Vagina (tissue), 2 donors: Measurements from ENCODE around the gene TTC33.

Experiments used
- POLR2A ChIP-seq, 2 donors: fragments of 450-650 bp; IDR thresholded peaks; one replicate each; pipeline ENCODE4 v1.6.1; 2017; ENCODE audit warnings: antibody characterized with exemption in 2 of 2, mild to moderate bottlenecking in 2 of 2, moderate library complexity in 2 of 2
- POLR2AphosphoS5 ChIP-seq, 2 donors: sonication (generic); formaldehyde crosslinking; IDR thresholded peaks; one replicate each; pipeline ENCODE4 v1.9.0; 2017; ENCODE audit warnings: antibody characterized with exemption in 2 of 2, mild to moderate bottlenecking in 2 of 2, low read depth in 1 of 2; ENCODE audit not compliant: insufficient read depth in 1 of 2
- TF ChIP-seq, protein P1 (sequence below), 3 experiments: fragments of 450-650 bp in 2 of 3; fragments of 200-600 bp in 1 of 3; sonication (generic) in 1 of 3; IDR thresholded peaks; one replicate each; pipeline ENCODE4 v1.5.1; 2017 to 2019; ENCODE audit warnings: antibody characterized with exemption in 3 of 3, mild to moderate bottlenecking in 2 of 3, moderate library complexity in 2 of 3

DNA sequence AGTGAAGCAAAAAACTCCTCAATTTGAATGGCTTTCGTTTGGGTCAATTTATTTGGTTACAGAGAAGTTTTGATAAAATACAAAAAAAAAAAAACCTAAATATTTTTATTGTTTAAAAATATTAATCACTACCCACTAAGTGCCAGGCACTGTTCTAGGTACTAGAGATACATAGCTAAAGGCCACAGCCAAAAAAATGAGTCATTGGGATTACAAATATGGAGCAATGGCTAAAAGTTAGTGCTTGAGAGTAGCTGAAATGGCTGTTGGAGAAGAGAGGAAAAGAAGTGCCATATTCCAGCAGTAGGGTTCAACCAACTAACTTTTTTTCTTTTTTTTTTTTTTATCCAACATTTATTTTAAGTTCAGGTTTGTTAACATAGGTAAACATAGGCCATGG lies 206.1 kb downstream of the TTC33 start:
- no peak for TF ChIP-seq POLR2A (IDR thresholded peaks at IDR 0.05)
- TF ChIP-seq, protein P1, sequence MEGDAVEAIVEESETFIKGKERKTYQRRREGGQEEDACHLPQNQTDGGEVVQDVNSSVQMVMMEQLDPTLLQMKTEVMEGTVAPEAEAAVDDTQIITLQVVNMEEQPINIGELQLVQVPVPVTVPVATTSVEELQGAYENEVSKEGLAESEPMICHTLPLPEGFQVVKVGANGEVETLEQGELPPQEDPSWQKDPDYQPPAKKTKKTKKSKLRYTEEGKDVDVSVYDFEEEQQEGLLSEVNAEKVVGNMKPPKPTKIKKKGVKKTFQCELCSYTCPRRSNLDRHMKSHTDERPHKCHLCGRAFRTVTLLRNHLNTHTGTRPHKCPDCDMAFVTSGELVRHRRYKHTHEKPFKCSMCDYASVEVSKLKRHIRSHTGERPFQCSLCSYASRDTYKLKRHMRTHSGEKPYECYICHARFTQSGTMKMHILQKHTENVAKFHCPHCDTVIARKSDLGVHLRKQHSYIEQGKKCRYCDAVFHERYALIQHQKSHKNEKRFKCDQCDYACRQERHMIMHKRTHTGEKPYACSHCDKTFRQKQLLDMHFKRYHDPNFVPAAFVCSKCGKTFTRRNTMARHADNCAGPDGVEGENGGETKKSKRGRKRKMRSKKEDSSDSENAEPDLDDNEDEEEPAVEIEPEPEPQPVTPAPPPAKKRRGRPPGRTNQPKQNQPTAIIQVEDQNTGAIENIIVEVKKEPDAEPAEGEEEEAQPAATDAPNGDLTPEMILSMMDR (IDR thresholded peaks at IDR 0.05), result no peak
- no peak for TF ChIP-seq POLR2AphosphoS5 (IDR thresholded peaks at IDR 0.05; ENCODE audit: insufficient read depth in 1 of 2, low read depth in 1 of 2)
